ENCODE results near the gene VAC14.

The VAC14 gene

DNA sequence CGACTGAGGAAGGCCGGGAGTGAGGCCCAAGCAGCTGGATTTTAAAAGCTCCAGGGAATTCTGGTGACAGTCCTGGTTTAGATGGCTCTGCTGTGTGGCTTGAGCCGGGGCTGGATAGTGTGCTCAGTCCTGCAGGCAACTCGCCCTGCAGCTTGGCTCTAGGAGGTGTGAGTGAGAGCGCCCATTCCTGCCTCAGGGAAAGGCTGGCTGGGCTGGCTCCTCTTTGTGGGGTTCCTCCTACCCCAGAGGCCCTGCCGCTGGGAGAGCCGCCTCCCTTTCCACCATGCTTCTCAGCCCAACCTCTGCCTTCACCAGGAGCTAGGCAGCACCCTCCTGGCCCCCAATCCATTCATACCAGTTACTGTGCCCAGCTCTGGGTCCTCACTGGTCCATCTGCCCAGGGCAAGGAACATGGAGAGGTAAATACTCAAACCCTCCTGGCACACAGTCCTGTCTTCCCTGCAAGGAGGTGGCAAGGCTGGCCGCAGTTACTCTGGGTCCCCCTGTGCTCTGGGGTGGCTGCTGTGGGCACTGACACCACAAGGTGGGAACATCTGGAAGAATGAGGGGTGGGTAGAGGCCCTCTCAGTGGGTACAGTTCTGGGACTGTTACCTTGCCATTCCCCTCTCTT is 47.1 kb downstream of the VAC14 start:
- Histone ChIP-seq H3K4me1 (ENCODE audit: insufficient read depth, insufficient read length) (peaks cover 19% of the 10 kb centered on the region), H3K4me3 (ENCODE audit: insufficient read length, low read depth) (no peak overlapping the region), H3K9ac (ENCODE audit: insufficient read length, low read depth) (no peak overlapping the region), H3K36me3 (ENCODE audit: insufficient read depth, insufficient read length, low read length) (peaks cover 49% of the 10 kb centered on the region), H3K27me3 (ENCODE audit: insufficient read depth, insufficient read length) (no peaks in the 10 kb centered on the region), H3K9me3 (ENCODE audit: insufficient read depth, low read length) (no peaks in the 10 kb centered on the region)
- no peak for TF ChIP-seq ZNF274 (IDR thresholded peaks at IDR 0.05; ENCODE audit: low read depth, low read length)
- TF ChIP-seq SUZ12 (IDR thresholded peaks at IDR 0.05; ENCODE audit: extremely low read depth, insufficient read depth, insufficient read length): no peak
- TF ChIP-seq YY1 (IDR thresholded peaks at IDR 0.05; ENCODE audit: insufficient read depth, insufficient read length): no peak
- DNase-seq (ENCODE audit: low read depth, low spot score): no peak

DNA sequence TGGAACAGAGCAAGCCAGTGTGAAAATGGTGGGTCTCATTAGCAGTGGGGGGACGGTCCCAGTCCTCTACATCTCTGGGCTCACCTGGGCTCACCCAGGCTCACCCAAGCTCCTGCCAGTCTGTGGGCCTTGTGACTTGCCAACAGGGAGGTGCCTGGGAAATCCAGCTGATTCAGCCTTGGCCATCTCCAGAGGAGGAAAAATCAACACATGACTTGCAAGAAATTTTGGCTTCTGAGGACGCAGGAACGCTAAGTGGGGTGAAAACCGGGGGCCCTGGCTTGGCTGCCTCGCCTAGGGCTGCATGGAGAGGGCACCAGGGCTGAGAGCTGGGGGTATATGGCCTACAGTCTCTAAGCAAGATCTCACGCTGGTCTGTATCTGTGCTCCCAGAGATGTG is 47.7 kb downstream of the VAC14 start:
- Histone ChIP-seq H3K27me3 (ENCODE audit: insufficient read depth, insufficient read length) (no peaks in the 10 kb centered on the region), H3K36me3 (ENCODE audit: insufficient read depth, insufficient read length, low read length) (peaks cover 43% of the 10 kb centered on the region), H3K9ac (ENCODE audit: insufficient read length, low read depth) (no peak overlapping the region), H3K4me1 (ENCODE audit: insufficient read depth, insufficient read length) (peaks cover 21% of the 10 kb centered on the region), H3K9me3 (ENCODE audit: insufficient read depth, low read length) (no peaks in the 10 kb centered on the region), H3K4me3 (ENCODE audit: insufficient read length, low read depth) (no peak overlapping the region)
- DNase-seq (ENCODE audit: low read depth, low spot score): no peak
- TF ChIP-seq YY1 (IDR thresholded peaks at IDR 0.05; ENCODE audit: insufficient read depth, insufficient read length): no peak
- TF ChIP-seq ZNF274 (IDR thresholded peaks at IDR 0.05; ENCODE audit: low read depth, low read length): no peak
- TF ChIP-seq SUZ12 (IDR thresholded peaks at IDR 0.05; ENCODE audit: extremely low read depth, insufficient read depth, insufficient read length): no peak

DNA sequence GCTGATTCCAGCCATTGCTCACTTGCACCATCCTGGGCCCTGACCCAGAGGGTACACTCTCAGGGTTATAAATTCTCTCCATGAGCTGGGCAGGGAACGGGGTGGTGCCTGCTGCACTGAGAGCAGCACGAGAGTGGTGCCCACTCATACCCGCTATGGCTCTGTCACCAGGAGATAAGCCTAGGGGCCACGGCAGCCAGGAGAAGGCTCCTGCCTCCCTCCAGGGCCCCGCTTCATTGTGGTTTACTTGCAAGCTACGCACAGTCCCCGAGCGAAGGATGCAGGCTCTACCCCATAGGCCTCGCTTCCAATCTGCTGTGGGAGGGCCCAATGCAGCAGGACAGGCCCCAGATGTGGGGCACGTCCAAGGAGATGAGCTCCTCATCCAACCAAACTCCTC is 48.5 kb downstream of the VAC14 start:
- no peak for DNase-seq (ENCODE audit: low read depth, low spot score)
- TF ChIP-seq SUZ12 (IDR thresholded peaks at IDR 0.05; ENCODE audit: extremely low read depth, insufficient read depth, insufficient read length) (no peak), YY1 (IDR thresholded peaks at IDR 0.05; ENCODE audit: insufficient read depth, insufficient read length) (no peak), ZNF274 (IDR thresholded peaks at IDR 0.05; ENCODE audit: low read depth, low read length) (no peak)
- no peak overlapping the region for H3K4me3 ChIP-seq (ENCODE audit: insufficient read length, low read depth)
- H3K27me3 ChIP-seq (ENCODE audit: insufficient read depth, insufficient read length): no peaks in the 10 kb centered on the region
- H3K9me3 ChIP-seq (ENCODE audit: insufficient read depth, low read length): no peaks in the 10 kb centered on the region
- H3K36me3 ChIP-seq (ENCODE audit: insufficient read depth, insufficient read length, low read length): peaks cover 40% of the 10 kb centered on the region
- H3K4me1 ChIP-seq (ENCODE audit: insufficient read depth, insufficient read length): peaks cover 21% of the 10 kb centered on the region
- H3K9ac ChIP-seq (ENCODE audit: insufficient read length, low read depth): no peak overlapping the region

DNA sequence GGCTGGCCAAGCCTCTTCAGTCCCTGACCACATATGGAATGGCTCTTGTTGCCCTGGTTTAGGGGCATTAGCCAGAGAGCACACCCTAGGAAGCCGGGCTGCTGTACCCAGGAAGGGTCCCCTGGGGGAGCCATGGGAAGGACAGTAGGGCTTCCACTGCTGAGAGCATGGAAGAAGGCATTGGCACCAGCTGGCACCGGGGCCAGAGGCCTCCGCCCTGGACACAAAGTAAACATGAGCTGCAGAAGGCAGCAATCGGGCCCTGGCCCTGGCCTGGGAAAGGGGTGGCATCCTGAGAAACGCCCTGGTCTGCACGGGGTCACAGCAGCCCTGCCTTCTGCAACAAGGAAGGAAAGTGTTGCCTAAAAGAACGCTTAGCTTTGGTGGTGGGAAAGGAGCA is 49.4 kb downstream of the VAC14 start:
- Histone ChIP-seq H3K36me3 (ENCODE audit: insufficient read depth, insufficient read length, low read length) (peaks cover 31% of the 10 kb centered on the region), H3K9me3 (ENCODE audit: insufficient read depth, low read length) (no peaks in the 10 kb centered on the region), H3K27me3 (ENCODE audit: insufficient read depth, insufficient read length) (no peaks in the 10 kb centered on the region), H3K9ac (ENCODE audit: insufficient read length, low read depth) (no peak overlapping the region), H3K4me3 (ENCODE audit: insufficient read length, low read depth) (no peak overlapping the region), H3K4me1 (ENCODE audit: insufficient read depth, insufficient read length) (peaks cover 21% of the 10 kb centered on the region)
- no peak for DNase-seq (ENCODE audit: low read depth, low spot score)
- TF ChIP-seq YY1 (IDR thresholded peaks at IDR 0.05; ENCODE audit: insufficient read depth, insufficient read length) (no peak), ZNF274 (IDR thresholded peaks at IDR 0.05; ENCODE audit: low read depth, low read length) (no peak), SUZ12 (IDR thresholded peaks at IDR 0.05; ENCODE audit: extremely low read depth, insufficient read depth, insufficient read length) (no peak)

GRCh38 chr16:70750893-70751467 is 50.0 kb downstream of the VAC14 start:
- TF ChIP-seq YY1 (IDR thresholded peaks at IDR 0.05; ENCODE audit: insufficient read depth, insufficient read length): no peak
- no peak for TF ChIP-seq ZNF274 (IDR thresholded peaks at IDR 0.05; ENCODE audit: low read depth, low read length)
- TF ChIP-seq SUZ12 (IDR thresholded peaks at IDR 0.05; ENCODE audit: extremely low read depth, insufficient read depth, insufficient read length): no peak
- H3K4me1 ChIP-seq (ENCODE audit: insufficient read depth, insufficient read length): peaks cover 21% of the 10 kb centered on the region
- no peaks in the 10 kb centered on the region for H3K27me3 ChIP-seq (ENCODE audit: insufficient read depth, insufficient read length)
- no peak for DNase-seq (ENCODE audit: low read depth, low spot score)
- H3K36me3 ChIP-seq (ENCODE audit: insufficient read depth, insufficient read length, low read length): peaks cover 28% of the 10 kb centered on the region
- no peak overlapping the region for H3K4me3 ChIP-seq (ENCODE audit: insufficient read length, low read depth)
- no peak overlapping the region for H3K9ac ChIP-seq (ENCODE audit: insufficient read length, low read depth)
- no peaks in the 10 kb centered on the region for H3K9me3 ChIP-seq (ENCODE audit: insufficient read depth, low read length)

DNA sequence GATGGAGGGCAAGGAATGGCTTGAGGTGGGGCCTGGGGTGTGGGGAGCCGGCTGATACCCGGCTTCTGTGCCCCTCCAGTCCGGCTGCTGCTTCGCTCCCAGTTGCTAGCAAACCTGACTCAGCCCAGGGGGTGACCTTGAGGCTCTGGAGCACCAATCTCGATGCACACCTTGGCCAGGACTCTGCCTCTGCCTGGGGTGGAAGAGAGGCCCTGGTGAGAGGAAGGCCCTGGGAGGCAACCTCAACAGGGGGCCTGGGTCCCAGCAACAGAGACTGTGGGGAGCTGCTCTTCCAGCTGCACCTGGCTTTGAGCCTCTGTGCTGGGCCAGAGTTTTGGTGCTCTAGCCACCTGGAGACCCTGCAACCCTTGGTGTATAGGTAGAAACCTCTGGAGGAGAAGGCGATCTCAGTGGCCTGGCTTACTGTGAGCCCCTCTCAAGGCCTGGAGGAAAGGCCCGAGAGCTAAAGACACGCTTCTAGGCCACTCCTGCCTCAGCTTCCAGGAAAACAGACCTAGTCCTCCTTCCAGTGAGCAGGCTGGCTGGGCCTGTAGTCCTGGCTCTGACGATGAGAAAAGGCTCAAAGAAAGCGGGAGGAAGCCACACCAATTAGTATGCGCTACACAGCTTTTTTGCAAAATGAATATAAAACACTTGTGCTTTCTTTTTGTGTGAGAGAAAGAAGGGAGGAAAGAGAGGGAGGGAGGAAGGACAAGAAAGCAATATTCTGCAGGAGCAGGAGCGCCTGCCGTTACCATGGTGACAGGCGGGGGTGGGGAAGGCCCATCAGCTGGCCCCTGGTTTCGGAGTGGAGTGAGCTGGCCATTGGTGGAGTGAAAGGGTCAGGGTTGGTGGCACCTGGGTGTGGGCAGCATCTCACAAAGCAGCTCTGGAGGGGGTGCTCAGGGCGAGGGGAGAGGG is 51.0 kb downstream of the VAC14 start:
- no peaks in the 10 kb centered on the region for H3K9me3 ChIP-seq (ENCODE audit: insufficient read depth, low read length)
- H3K9ac ChIP-seq (ENCODE audit: insufficient read length, low read depth): no peak overlapping the region
- no peaks in the 10 kb centered on the region for H3K27me3 ChIP-seq (ENCODE audit: insufficient read depth, insufficient read length)
- H3K4me3 ChIP-seq (ENCODE audit: insufficient read length, low read depth): no peak overlapping the region
- no peak for TF ChIP-seq YY1 (IDR thresholded peaks at IDR 0.05; ENCODE audit: insufficient read depth, insufficient read length)
- TF ChIP-seq SUZ12 (IDR thresholded peaks at IDR 0.05; ENCODE audit: extremely low read depth, insufficient read depth, insufficient read length): no peak
- TF ChIP-seq ZNF274 (IDR thresholded peaks at IDR 0.05; ENCODE audit: low read depth, low read length): no peak
- no peak for DNase-seq (ENCODE audit: low read depth, low spot score)
- H3K4me1 ChIP-seq (ENCODE audit: insufficient read depth, insufficient read length): peaks cover 16% of the 10 kb centered on the region
- peaks cover 31% of the 10 kb centered on the region for H3K36me3 ChIP-seq (ENCODE audit: insufficient read depth, insufficient read length, low read length)
